Measurements from ENCODE around the gene CYP27C1. TPM values are rescaled to one million over a fixed set of nuclear protein-coding genes. Genes with fewer than 3 reads are reported as not detected.

The CYP27C1 gene
- polyA plus RNA-seq, 1 donor (not counting 4 experiments of a cell fraction or from before 2014, with no cell fraction given) = 6.1 TPM

DNA sequence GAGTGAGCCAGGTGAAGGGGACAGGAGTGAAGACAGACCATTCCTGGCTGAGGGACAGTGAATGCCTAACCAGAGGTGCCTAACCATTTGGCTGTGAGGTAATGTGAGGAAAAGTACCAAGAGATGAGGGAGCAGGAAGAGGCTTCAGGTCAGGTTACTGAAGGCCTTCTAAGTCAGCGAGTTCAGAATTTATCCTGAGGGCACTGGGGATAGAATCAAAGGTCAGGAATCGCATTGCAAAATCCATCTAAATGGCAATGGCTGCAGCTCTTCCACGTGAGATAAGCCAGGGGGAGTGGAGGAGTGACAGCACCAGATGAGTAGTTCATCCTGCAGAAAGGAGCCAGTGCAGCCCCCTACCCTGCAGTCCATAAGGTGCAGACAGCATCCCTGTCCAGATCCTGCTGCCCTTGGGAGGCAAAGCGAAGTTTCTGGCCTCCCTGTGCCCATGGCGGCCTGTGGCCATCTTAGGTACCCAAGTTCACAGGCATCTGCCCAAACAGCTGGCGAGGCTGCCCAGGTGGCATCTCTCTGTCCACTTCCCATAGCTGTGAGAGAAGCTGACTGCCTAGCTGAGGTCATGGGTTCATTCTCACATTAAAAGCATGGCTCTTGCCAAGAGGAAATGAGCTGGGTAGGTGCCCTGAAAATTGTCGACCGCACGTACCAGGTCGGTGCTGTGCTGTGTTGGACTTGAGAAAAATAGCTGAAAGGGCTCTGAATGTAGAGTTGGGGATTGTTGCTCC lies 49.5 kb downstream of the CYP27C1 start:
- no peak for TF ChIP-seq EZH2 (IDR thresholded peaks at IDR 0.05; ENCODE audit: low read length)
- TF ChIP-seq, protein P1, sequence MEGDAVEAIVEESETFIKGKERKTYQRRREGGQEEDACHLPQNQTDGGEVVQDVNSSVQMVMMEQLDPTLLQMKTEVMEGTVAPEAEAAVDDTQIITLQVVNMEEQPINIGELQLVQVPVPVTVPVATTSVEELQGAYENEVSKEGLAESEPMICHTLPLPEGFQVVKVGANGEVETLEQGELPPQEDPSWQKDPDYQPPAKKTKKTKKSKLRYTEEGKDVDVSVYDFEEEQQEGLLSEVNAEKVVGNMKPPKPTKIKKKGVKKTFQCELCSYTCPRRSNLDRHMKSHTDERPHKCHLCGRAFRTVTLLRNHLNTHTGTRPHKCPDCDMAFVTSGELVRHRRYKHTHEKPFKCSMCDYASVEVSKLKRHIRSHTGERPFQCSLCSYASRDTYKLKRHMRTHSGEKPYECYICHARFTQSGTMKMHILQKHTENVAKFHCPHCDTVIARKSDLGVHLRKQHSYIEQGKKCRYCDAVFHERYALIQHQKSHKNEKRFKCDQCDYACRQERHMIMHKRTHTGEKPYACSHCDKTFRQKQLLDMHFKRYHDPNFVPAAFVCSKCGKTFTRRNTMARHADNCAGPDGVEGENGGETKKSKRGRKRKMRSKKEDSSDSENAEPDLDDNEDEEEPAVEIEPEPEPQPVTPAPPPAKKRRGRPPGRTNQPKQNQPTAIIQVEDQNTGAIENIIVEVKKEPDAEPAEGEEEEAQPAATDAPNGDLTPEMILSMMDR (optimal IDR thresholded peaks at IDR 0.05 in 1 of 3, IDR thresholded peaks at IDR 0.05 in 1 of 3, conservative IDR thresholded peaks at IDR 0.05 in 1 of 3; ENCODE audit: extremely low read depth in 1 of 3, insufficient read depth in 2 of 3, low read length in 3 of 3) = no peak
- Histone ChIP-seq H3K27ac (ENCODE audit: control insufficient read depth, insufficient read depth, low read length) (no peak overlapping the region), H3K36me3 (ENCODE audit: control insufficient read depth in 2 of 2, extremely low read depth in 1 of 2, insufficient read depth in 2 of 2, low read length in 2 of 2) (no peaks in the 10 kb centered on the region), H3K79me2 (ENCODE audit: control insufficient read depth, insufficient read depth, low read length) (no peaks in the 10 kb centered on the region), H3K9me1 (ENCODE audit: control insufficient read depth, extremely low read depth, insufficient read depth, low read length) (peaks cover 2% of the 10 kb centered on the region), H2AFZ (ENCODE audit: control insufficient read depth, low read length) (no peak overlapping the region), H3K9me3 (ENCODE audit: control insufficient read depth, low read depth, low read length) (no peaks in the 10 kb centered on the region), H3K27me3 (ENCODE audit: control insufficient read depth, extremely low read depth, insufficient read depth, low read length) (no peaks in the 10 kb centered on the region), H3K4me2 (ENCODE audit: control insufficient read depth, extremely low read depth, insufficient read depth, low read depth, low read length) (no peak overlapping the region), H4K20me1 (ENCODE audit: control insufficient read depth, extremely low read depth, insufficient read depth, low read length) (no peaks in the 10 kb centered on the region), H3K4me1 (ENCODE audit: control insufficient read depth, extremely low read depth, insufficient read depth, low read length) (peaks cover 19% of the 10 kb centered on the region), H3K9ac (ENCODE audit: control insufficient read depth, extremely low read depth, insufficient read depth, low read length) (no peak overlapping the region), H3K4me3 (ENCODE audit: control insufficient read depth in 2 of 3, extremely low read depth in 1 of 3, insufficient read depth in 2 of 3, low read depth in 1 of 3, low read length in 3 of 3) (no peak overlapping the region)
- DNase-seq (ENCODE audit: low read depth, low spot score) (no peak), FAIRE-seq (no peak)
- dilution Hi-C loops (cut with MboI; ENCODE audit: extremely low pct_ligation_motif_present, low sequenced_read_pairs) = no loop called here

DNA sequence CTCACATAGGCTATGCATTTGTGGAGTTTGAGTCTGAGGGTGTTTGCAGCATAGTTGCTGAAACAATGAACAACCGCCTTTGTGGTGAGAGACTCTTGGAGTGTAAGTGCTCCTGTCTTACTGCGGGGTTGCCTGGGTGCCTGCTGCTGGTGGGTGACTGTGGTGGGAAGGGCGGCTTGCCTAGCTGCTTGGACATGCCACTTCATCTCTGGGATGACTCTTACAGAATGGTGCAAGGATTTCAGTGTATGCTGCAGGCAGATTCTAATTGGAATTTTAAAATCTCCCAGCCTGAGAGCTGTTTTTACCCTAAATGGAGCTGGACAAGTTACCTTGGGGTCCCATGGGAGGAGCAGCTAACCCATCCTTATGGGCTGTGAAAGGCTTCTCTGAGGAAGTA lies 50.1 kb downstream of the CYP27C1 start:
- Histone ChIP-seq H3K4me1 (ENCODE audit: control insufficient read depth, extremely low read depth, insufficient read depth, low read length) (peaks cover 13% of the 10 kb centered on the region), H3K4me2 (ENCODE audit: control insufficient read depth, extremely low read depth, insufficient read depth, low read depth, low read length) (no peak overlapping the region), H3K4me3 (ENCODE audit: control insufficient read depth in 2 of 3, extremely low read depth in 1 of 3, insufficient read depth in 2 of 3, low read depth in 1 of 3, low read length in 3 of 3) (no peak overlapping the region), H3K36me3 (ENCODE audit: control insufficient read depth in 2 of 2, extremely low read depth in 1 of 2, insufficient read depth in 2 of 2, low read length in 2 of 2) (no peaks in the 10 kb centered on the region), H3K9me1 (ENCODE audit: control insufficient read depth, extremely low read depth, insufficient read depth, low read length) (no peaks in the 10 kb centered on the region), H2AFZ (ENCODE audit: control insufficient read depth, low read length) (no peak overlapping the region), H3K27ac (ENCODE audit: control insufficient read depth, insufficient read depth, low read length) (no peak overlapping the region), H3K9me3 (ENCODE audit: control insufficient read depth, low read depth, low read length) (no peaks in the 10 kb centered on the region), H3K27me3 (ENCODE audit: control insufficient read depth, extremely low read depth, insufficient read depth, low read length) (no peaks in the 10 kb centered on the region), H3K79me2 (ENCODE audit: control insufficient read depth, insufficient read depth, low read length) (no peaks in the 10 kb centered on the region), H3K9ac (ENCODE audit: control insufficient read depth, extremely low read depth, insufficient read depth, low read length) (no peak overlapping the region), H4K20me1 (ENCODE audit: control insufficient read depth, extremely low read depth, insufficient read depth, low read length) (no peaks in the 10 kb centered on the region)
- FAIRE-seq (no peak), DNase-seq (ENCODE audit: low read depth, low spot score) (no peak)
- dilution Hi-C loops (cut with MboI; ENCODE audit: extremely low pct_ligation_motif_present, low sequenced_read_pairs) = no loop called here
- no peak for TF ChIP-seq EZH2 (IDR thresholded peaks at IDR 0.05; ENCODE audit: low read length)
- TF ChIP-seq, protein P1 (optimal IDR thresholded peaks at IDR 0.05 in 1 of 3, IDR thresholded peaks at IDR 0.05 in 1 of 3, conservative IDR thresholded peaks at IDR 0.05 in 1 of 3; ENCODE audit: extremely low read depth in 1 of 3, insufficient read depth in 2 of 3, low read length in 3 of 3) = no peak
